GM18502 (cell line): ENCODE results near the gene RSRC1.
"Not testable (repeated sequence)": the region's sequence is repeated elsewhere in the genome, so short reads cannot be mapped to it uniquely, and the experiment has no call there.

Experiments used
- ATAC-seq: cut with Tn5 transposase; IDR thresholded peaks from one replicate; pipeline ENCODE4 v1.9.1; 2021; ENCODE audit warnings: mild to moderate bottlenecking; ENCODE audit not compliant: unreplicated experiment, poor library complexity

RSRC1 gene

DNA sequence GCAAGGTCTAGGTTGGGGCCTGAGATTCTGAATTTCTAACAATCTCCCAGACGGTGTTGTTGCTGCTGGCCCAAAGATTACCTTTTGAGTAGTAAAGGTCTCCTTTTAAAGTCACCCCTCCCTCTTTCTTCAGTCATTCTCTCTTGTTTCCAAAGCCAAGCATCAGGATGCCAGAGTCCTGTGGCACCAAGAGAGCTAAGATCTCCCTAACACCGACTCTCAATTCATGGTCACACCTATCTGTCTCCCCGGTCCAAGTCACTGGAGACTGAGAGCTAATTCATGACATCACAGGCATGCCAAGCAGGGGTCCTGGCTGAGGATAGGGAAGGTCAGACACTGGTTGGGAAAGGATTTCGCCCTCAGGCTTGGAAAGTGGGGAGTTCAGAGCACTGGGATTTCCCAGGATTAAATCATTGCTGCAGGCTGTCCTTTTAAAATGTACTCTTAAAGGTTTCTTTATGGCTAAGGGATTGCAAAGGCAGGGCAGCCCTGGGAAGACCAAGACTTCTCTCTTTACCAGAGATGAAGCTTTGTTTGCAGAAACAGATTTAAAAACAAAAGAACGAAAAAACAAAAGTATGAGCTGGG, 11.0 kb upstream of the RSRC1 start:
- no peak for ATAC-seq

DNA sequence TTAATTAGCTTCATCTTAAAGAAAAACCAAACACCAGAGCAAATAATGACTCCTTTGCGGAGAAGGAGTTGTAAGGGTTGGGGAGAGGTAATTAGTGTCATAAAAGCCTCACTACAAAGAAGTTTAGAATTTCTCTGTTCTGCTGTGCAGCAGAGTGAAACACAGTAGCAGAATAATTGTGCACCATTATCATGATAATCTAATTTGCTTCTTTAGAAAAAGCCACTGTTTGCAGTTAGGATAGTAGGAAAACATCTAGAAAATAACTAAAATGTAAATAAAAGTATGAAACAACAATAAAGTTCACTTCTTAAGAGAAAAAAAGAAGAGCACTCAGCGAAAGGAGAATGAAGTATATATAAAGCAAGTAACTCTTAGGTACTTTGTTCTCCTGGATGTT, 9.2 kb upstream of the RSRC1 start:
- ATAC-seq: no peak

DNA sequence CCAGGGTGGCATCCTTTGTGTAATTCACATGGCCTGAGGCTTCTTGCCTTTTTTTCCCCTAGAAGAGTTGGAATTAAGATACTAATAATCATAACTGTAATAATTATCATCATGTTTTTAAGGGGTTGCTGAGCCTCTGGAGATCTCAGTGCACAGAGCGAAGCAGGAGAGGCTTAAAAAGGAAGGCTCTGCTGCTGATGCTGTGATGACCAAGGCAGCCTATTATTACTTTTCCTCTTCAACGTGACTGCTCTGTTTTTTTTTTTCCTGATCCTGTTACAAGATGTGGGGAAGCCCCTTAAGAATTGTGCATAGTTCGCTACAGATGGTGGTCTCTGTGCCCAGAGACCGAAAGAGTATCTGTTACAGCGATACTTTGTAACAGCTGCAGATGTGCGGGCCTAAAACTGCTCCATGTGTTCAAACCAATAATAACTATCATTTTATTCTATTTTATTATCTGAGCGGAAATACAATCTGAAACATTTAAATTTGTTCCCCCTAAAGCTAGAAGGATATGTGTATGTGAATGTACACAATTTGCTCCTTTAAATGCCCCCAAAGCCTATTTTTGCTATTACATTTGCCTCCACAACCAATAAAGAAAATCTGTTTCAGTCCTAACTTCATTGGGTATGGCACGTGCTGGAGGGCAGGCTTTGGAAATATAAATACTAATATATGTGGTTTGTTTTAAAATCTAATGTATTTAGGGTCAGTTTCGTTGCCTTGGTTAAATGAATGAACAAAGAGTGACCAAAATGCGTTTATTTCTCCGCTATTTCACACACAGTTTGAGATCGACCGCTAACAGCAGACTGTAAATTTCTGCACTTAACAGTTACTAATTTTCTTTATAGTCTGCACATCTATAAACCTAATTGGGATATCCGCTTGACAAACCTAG, 8.3 kb upstream of the RSRC1 start:
- no peak for ATAC-seq

DNA sequence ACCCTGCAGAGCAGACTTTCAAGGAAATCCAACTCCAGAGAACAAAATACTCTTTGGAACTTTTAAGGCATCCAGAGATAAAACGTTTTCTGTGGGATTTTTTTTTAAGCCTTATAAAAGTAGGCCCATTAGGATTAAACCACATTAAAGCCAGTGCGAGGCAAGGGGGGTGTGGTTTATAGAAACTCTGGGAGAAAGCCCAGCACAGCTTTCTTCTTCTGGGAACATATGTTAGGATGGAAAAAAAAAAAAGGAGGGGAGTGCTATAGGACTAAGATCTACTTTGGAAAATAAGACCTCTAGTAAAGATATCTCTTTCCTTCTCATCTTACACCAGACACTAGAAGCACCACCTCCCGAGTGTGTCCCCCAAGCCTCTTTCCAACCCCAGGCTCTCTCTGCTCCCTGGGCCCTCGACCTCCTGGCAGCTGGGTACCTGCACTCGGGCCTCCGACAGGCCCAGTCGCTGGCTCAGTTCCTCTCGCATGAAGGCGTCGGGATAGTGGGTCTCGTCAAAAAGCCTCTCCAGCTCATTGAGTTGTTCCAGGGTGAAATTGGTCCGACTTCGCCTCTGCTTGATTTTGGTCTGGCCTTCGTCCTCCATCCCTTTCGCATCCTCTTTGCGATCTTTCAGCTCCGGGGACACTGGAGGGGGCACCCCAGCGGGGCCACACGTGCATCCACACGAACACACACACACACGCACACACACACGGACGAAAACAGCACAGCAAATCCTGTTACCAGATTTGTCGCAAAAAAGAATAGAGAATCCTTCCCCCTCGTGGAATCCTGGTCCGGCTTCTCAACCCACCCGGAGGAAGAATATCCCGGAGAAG, 7.4 kb upstream of the RSRC1 start:
- ATAC-seq: no peak

DNA sequence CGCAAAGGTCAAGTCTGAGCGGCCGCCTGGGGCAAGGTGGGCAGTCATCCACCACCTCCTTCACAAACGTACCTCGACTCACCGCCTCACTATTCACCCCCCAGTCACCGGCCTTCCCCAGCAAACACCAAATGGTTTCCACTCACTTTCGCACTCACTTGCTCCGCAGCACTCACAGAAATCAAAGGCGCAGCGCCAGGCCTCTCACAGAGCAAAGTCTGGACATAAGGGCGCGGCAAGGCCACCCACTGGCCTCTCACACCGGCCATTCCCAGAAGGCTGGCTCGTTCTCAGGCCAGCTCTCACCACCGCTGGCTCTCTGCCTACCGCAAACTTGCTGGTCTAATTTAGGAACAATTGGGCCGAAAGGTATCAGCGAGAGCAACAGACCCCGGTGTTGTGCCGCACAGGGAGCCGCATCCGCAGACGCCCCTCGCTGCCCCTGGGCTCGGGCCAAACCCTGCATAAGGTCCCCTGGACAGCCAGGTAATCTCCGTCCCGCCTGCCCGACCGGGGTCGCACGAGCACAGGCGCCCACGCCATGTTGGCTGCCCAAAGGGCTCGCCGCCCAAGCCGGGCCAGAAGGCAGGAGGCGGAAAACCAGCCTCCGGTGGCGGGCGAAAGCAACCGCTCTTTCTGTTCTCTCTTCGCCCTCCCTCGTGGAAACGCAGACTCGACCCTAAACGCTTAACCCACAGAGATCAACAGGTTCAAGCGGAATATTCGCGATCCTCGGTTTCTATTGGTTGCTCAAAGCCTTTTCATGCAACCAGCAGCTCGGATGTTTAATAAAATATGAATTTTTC, 6.6 kb upstream of the RSRC1 start:
- peak; percentile 30 for ATAC-seq

DNA sequence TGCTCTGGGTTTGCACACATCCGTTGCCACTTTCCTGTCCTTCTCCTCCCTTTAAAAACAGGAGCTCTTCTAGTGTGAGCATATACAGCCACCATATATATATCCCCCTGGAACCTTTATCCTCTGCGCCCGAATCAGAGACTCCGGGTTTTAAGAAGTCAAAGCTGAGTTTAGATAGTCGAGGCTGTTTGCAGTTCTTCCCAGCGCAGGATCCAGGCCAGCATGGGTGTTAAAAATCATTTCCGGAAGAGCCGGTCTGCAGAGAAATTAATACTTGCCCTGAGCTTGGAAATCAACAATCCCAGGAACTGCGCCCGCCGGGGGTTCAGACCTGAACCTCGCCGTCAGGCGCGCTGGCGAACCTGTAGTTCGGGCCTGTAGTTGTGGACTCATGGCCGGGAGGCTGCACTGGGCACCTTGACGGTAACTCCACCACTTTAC, 6.0 kb upstream of the RSRC1 start:
- peak; percentile 0 for ATAC-seq

DNA sequence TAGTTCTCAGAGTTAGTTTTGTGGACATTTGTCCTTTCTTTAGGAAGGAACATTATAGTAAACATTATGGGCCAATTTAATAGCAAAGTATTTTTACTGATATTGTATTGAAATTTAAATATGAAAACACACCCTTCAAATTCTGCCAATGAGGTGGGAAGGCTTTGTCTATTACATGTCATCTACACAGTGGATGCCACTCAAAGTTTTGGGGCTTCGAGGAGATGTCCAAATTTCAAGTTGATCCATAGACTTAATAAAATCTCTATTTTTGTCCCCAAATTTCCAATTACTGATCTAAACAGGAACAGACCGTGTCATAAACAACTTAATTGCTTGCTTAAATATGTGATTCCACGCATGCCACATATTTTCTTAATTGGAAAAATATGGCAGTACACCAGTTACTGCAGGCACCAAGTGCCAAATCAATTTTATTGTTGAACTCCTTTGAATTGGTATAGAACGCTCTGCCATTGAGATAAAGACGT, 5.4 kb upstream of the RSRC1 start:
- ATAC-seq: no peak

DNA sequence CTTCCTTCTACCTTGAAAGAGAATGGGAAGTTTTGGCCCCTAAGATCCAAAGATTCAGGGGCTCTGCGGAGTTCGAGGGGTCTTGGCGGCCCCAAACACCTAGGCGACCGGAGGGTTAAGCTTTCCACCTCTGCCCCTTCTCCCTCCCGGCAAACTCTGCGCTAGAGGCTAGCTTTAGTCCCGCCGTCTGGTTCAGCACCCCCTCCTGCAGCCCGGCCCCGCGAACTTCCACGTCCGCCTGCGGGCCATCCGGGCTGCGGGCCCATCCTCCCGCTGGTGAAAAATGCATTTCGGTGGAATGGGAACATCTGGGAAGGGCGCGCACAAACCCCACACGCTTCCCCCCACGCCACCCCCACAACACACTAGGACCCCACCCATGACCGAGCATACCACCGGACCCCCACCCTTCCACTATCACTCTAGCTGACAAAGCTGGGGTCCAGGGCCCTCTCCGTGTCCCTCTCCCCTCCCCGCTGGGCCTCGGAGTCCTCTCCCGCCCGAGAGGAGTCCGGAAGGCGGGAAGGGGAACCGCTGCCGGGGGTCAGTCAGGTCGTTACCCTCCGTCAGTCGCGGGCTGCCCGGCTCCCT, 4.7 kb upstream of the RSRC1 start:
- no peak for ATAC-seq

DNA sequence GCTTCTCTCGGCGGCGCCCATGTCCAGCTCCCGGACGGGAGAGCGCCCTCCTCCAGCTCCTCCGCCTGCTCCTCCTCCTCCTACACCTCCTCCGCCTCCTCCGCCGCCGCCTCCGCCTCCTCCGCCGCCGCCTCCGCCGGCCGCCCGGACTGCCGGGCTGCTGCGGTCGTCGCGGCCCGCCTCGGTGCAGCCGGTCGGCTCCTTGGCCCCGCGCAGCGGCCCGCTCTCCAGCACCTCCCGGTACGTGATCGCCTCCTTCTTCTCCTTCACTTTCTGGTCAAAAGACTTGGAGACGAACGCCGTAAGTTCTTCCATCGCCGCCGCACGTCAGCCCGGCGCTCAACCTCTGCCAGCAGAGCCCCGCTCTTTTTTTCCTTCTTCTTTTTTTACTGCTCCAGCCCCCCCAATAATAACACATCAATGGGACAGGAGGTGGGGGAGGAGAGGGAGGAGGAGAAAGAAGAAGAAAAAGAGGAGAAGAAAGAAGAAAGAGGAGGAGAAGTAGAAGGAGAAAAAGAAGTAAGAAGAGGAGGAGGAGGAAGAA, 4.1 kb upstream of the RSRC1 start:
- no peak for ATAC-seq

DNA sequence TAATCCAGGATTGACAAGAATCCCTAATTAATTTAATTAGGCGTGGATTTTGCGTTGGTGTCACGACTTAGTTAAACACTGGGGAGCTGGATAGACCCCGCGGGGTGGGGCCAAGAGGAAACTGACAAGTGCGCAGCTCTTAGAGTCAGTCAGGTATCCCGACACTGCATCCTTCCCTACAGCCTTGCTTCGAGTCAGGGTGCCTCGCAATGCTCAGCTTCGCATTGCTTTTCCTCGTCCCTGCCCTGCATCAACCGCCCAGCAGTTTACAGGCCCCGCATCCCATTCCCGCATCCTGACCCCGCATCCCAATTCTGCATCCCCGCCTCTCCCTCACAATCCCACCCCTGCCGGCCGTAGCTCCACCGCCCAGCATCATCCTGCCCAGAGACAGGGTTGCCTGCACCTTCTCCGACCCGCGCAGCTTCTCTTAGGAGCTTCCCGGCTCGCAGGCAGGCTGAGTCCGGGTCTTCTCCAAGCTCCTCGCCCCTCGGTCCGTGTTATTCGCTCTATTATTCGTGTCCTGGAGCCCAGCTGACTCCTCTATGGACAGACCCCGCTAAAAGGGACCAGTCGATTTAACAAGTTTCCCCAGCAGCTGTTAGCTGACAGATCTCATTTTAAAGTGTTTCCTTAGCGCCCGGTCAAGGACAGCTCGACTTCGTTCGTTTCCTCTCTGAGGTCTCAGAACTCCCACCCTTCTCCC, 3.0 kb upstream of the RSRC1 start:
- ATAC-seq: peak; percentile 20

DNA sequence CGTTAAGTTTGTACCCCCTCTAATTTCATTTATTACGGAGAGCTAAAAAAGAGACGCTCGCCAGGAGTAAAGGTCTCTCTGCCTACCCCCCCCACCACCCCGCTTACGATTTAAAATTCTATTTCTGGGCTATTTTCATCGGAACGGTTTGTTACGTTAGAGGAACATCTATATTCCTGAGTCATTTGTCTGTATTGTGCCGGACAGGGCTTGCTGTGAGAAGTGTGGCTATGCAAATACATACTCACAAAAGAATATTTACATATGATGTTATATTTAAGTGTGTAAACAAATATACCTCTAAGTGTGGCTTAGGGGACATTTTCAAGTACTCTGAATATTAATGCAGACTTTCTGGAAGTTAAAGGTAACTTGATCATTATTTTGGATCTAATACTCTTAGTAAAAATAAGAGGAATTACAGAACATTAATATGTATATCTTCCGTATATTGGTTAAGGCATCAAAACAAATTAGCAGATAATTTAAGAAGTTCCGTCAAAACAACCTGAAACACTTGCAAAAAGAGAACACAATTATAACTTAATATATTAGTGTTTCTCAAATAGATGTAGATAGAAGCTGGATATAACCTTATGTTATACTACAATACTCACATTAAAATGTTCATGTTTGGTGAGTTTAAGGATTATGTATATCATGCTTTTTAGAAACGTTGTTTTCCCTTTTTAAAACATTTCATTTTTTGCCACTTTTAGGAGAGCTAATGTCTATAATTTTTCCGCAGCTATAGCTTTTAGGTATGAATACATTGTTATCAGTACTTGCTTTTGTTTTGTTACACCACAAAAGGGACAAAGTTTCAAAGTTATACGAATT, 2.1 kb upstream of the RSRC1 start:
- ATAC-seq: no peak

DNA sequence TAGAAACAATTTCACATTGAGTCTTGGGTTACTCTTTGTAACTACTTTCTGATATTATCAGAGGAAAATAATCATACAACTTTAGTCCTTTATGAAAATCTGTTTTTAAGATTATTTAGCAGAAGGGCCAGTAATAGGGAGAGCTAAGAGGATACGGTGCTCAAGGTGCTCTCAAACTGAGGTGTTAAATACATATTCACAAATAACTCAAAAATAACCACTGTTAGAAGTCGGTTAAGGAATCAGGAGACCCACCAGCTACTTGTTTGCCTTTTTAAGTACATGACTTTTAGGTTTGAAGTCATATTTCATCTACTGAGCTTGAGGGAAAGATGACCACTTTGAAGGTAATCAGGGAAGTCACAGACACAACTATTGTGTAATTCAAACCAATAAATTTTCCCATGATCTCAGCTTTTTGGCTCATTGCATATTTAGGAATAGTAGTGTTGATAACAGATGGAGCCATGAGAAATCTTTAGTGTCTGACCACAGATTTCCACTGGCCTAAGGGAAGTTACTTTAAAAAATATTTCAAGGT, 1.4 kb upstream of the RSRC1 start:
- no peak for ATAC-seq

DNA sequence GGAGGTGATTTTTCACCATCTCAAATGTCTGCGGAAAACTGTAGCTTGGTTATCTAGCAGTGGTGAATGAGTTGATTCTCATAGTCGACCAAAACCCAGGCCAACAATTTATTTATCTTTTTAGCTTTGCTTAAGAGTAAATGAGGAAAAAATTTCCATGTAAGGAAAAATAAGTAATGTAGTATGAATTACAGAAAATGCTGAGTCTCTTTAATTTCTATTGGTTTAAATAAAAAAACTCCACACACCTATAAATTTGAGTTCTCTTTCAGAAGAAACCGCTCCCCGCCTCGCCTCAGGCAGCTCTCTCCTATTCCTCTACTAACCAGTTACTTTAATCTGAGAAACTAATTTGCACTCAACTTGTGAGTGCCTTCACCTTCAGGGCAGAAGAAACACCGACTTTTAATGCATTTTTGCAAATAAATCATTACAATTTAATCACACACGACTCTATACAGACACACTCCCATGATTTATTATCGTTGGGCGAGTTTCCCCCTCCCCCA, 540 bp upstream of the RSRC1 start:
- ATAC-seq: peak; percentile 7

DNA sequence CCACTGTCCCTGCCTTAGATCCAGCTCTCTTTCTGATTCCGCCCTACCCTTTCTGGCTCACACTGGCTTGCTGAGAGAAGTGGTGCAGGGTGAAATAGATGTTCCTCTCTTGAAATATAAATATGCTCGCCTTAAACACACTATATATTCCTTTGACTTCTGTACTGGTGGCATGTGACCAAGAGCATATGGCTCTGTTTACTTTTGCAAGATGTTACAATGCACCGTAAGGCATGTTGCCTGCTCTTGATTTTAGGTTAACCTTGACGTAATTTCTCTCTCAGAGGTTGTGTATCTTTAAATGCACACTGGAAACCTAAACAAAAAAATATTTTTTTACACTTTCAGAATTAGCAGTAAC, 749 bp downstream of the RSRC1 start:
- ATAC-seq: peak; percentile 3

DNA sequence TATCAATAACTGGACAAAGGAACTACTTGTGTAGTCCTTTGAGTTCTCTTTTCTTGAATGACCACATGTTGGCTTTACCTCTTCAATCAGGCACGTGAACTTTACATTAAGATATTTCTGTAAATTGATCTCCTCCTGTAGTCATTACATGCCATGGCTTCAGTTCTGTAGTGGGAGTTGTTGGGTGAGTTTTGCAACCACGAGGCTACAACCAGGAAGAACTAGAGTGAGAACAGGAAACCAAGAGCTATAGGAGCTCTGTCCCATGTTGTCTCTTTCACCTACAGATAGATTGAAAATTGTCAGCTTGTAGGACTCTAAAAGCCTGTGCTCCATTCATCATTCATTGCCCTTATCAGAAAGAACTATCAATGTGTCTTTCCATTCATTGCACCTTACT, 2.0 kb downstream of the RSRC1 start:
- ATAC-seq: no peak

DNA sequence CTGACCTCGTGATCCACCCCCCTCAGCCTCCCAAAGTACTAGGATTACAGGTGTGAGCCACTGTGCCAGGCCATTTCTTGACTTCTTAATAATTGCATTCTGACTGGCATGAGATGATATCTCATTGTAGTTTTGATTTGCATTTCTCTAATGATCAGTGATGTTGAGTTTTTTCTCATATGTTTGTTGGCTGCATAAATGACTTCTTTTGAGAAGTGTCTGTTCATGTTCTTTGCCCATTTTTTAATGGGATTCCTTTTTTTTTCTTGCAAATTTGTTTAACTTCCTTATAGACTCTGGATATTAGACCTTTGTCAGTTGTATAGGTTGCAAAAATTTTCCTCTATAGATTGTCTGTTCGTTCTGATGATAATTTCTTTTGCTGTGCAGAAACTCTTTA, 3.7 kb downstream of the RSRC1 start:
- ATAC-seq: not testable (repeated sequence)

DNA sequence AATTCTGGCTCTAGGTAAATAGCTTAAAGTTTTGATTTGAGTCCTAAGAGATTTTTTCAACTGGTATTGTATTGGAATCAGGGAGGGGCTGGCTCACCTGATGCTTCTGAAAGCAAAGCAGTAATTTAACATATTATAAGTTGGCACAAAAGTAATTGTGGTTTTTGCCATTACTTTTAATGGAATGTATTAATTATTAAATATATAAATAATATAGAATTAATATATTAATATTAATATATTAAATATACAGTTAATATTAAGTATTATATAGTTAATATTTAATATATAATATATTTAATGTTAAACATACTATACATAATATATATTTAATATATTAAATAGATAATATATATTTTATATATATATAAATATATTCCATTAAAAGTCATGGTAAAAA, 10.4 kb downstream of the RSRC1 start:
- ATAC-seq: no peak

DNA sequence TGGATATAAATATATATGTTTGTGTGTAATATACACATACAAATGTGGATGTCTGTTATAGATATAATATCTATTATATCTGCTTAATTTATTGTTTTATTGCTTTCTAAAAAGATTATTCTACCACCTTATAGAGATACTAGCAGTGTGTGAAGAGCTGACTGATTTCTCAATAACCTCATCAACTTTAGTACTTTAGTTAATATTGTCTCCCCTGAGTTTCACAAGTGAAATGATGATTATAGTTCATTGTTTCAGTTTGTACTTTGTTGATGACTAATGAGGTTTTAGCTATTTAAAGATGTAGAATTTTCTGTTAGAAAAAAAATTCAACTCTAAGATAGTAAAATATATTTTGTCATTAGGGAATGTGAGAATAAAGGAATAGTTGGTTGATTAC, 11.4 kb downstream of the RSRC1 start:
- ATAC-seq: peak; percentile 89
